NCI-H2227 (cell line): ENCODE results near the gene AK1.
A peak's percentile ranks its signal among the peaks of the same experiment; 100 is the strongest.
"Not testable (repeated sequence)": the region's sequence is repeated elsewhere in the genome, so short reads cannot be mapped to it uniquely, and the experiment has no call there.

Experiments
- DNase-seq: peaks from one replicate; lab custom pipeline; 2025; ENCODE audit not compliant: unreplicated experiment; lab: John Stamatoyannopoulos, UW

AK1 gene

DNA sequence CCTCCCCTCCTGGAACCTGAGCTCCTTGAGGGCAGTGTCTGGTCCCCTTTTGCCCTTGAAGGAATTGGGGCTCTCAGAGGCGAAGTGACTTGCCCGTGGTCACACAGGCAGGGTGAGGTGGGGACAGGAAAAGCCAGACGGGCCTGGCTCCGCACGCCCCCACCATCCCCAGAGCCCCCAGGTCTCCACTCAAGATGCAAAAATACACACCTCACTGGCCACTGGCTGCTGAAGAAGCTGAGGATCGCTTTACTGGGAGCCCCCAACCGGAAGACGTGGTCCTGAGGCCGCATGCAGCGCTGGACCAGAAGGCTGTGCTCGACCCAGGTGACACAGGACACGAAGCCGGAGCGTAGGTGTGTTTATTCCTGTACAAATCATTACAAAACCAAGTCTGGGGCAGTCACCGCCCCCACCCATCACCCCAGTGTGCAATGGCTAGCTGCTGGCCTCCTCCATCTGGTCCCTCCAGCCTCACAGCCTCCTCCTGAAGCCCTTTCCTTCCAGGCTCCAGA, 7.6 kb upstream of the AK1 start:
- no peak for DNase-seq

DNA sequence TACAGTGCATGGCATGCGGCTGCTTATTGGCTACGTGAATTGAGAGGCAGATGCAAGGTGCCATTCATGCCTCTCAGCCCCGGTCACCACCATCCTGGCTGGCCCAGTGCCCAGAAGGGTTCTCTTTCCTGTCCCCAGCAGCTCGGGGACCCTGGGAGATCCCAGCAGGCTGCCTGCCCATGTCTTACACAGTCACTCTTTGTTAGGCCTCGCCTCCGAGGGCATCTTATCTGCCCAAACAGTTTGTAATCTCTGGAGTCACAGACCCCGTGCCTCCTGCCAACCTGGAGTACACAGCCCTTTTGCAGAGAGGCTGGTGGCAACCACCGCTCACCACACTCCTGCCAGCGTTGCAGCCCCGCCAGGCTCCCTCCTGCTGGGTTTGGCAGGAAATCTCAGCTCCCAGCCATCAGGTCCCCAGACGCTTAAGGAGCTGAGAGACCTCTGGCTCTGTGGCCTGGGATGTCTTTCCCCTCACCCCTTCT, 7.0 kb upstream of the AK1 start:
- no peak for DNase-seq

DNA sequence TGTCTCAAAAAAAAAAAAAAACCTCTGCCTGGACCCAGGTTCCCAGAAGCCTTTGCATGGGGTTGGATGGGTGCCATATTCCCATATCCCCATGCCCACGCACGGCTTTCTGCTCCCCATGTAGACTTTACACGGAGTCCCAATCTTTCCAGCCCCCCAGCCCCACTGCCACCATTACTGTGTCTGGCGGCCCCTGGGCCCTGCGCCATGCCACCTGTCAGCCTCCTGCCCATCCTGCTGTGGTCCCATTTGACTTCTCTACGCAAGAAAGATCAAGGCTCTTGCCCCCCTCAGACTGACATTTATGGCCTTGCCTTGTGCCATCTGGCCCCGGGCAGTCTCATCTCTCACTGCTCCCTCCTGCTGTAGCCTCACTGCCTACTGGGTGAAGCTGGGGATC, 6.5 kb upstream of the AK1 start:
- DNase-seq: no peak

DNA sequence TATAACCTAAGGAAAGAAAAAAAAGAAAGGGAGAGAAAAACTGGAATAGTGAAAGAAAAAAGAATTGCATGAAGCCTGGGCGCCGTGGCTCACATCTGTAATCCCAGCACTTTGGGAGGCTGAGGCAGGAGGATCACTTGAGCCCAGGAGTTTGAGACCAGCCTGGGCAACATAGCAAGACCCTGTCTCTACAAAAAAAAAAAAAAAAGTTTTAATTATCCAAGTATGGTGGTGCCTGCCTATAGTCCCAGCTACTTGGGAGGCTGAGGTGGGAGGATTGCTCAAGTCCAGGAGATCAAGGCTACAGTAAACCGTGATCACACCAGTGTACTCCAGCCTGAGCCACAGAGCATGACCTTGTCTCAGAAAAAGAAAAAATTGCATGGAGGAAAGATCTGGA, 4.2 kb upstream of the AK1 start:
- DNase-seq: not testable (repeated sequence)

DNA sequence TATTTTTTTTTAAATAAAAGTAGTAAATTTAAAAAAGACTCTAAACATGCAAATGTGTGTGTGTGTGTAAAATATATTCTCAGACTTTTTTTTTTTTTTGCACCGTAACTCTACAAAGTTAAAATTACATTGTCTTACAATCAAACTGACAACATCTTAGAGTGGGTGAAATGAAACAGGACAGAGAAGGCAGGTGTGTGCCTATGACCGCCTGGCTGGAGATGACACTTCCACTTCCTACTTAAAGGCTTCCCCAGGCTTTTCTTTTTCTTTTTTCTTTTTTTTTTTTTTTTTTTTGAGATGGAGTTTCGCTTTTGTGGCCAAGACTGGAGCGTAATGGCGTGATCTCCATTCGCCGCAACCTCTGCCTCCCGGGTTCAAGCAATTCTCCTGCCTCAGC, 2.7 kb upstream of the AK1 start:
- DNase-seq: no peak

DNA sequence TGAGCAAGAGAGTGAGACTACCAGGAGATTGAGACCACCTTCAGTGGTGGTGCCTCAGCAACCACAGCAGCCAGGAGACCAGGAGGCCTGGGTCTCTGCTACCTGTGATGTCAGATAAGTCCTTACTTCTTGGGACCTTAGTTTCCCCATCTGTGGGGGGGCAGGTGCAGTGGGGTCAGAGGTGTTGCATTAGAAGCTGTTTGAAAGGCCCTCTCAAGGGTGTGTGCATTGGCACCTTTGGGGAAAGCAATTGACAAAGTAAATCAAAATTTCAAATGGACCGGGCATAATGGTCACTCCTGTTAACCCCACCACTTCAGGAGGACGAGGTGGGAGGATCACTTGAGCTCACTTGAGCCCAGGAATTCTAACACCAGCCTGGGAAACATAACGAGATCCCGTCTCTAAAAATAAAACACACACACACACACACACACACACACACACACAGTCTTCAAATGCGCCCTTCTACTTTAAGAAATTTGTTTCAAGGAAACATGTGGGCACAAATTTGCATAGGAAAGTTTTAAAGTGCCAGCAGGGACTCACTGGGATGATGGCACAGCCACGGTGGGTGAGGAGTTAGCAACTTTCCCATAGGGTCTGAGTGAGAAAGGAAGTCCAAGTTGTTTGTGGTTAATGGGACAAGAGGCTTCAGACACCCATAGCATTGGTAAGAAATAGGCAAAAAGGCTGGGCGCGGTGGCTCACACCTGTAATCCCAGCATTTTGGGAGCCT, 1.3 kb upstream of the AK1 start:
- no peak for DNase-seq

DNA sequence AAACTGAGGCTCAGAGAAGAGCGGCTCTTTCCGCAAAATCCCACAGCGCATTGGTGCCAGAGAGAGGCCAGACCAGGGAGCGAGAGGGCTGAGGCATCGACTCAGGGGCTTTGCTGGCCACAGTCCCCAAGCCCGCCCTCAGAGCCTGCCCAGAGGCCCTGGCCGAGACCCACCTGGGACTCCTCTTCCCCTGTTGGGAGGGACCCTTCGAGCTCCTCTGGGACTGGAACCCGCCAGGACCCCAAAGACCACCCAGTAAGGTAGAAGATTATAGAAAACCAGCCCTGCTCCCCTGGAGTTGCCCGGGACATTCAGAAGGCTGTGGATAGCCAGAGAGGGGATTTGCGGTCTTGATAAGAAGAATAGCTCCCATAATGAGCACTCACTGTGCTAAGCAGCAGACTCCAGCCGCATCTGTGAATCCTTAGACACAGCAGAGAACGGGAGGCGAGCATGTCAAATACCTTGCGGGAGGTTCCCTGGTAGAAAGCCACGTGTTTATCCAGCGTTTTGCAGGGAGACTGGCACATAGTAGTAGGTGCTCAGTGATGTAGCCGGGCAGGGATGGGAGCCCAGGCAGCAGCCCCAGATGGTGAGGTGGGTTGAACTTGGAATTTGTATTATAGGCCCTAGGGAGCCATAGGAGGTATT, 651 bp upstream of the AK1 start:
- DNase-seq: peak; percentile 34

DNA sequence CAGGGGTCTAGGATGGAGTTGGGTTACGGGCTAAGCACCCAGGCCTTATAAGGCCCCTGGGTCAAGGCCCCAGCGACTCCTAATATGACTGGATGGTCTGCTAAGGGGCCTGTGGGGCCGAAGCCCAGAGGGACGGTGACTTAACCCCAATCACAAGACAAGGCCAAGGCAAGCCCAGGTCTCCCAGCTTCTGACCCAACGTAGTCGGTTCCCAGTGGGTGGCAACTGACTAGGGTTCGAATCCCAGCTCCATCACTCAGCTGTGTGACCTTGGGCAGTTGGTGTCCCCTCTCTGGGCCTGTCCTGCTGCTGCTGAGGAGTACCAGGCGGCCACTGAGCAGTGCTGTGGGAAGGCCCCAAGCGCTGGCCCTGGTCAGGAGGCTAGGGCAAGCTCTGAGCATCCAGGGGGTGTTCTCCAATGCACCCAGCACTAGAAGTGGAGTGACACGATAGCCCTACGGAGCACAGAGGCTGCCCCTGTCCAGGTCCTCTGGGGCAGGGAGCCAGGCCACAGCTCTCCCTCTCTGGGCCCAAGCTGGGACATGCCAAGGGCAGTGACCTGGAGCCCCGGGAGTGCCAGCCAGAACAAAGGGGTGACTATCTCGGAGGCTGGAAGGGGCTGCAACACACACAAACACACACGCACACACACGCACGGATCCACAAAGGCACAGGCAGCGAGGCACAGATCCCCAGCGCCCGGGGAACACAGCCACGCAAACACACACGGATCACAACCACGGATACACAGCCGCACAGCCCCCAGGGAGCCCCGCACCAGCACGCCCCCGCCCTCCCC, 512 bp downstream of the AK1 start:
- no peak for DNase-seq

DNA sequence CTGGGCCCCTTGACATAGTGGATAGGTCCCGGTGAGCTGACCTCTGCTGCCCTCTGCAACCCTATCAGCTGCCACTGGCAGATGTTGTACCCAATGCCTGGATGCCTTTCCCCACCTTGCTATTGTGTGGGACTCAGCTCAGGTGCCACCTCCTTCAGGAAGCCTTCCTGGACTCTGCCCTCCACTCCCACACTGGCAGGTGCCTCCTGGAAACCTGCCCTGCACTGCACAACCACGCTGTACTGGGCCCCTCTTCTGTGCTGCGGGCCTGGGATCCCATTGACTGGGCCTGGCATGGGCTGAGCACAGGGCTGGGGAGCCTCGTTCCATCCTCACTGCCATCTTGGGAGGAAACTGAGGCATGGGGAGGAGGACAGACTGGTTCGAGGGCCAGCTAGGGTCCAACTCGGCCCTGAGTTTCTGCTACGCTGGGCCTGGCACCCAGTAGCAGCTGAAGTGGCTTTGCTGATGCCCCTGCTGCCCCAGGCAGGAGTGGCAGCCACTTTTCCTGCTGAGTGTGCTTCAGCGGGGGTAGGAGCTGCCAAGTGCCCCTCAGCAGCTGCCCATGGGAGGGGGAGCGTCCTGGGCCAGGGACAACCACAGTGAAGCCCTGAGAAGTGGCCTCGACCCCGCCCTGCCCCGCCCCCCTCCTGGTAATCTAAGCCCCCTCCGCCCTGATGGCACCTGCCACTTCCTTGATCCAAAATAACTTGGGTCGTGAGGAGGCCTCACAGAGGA, 1.3 kb downstream of the AK1 start:
- DNase-seq: no peak

DNA sequence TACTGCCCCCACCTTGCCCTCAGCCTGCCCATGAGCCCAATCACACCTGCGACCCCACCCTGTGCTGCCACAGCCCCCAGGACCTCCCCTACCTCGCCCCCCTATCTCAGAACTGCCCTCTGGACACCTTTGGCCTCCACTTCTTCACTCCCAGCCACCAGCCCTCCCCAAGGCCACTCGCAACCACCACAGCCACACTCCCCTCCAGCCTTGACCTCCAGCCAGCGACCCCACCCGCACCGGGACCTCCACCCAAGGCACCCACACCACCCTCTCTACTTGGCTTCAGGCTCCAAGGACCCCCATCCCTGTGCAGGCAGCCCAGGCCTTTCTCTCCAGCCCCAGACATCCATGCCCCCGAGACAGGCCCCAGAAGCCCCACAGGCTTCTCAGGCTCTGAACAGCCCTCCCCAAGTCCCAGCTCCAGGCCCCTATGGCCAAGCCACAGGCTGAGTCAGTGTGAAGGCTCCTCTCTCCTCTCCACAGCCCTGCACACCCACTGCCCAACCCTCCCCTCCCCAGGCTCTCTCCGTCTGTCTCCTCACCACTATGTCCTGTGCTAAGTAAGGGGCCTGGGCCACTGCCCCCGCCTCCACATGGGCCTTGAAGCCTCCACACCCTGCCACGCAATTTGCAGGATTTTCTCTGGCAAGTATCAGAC, 2.0 kb downstream of the AK1 start:
- DNase-seq: no peak

DNA sequence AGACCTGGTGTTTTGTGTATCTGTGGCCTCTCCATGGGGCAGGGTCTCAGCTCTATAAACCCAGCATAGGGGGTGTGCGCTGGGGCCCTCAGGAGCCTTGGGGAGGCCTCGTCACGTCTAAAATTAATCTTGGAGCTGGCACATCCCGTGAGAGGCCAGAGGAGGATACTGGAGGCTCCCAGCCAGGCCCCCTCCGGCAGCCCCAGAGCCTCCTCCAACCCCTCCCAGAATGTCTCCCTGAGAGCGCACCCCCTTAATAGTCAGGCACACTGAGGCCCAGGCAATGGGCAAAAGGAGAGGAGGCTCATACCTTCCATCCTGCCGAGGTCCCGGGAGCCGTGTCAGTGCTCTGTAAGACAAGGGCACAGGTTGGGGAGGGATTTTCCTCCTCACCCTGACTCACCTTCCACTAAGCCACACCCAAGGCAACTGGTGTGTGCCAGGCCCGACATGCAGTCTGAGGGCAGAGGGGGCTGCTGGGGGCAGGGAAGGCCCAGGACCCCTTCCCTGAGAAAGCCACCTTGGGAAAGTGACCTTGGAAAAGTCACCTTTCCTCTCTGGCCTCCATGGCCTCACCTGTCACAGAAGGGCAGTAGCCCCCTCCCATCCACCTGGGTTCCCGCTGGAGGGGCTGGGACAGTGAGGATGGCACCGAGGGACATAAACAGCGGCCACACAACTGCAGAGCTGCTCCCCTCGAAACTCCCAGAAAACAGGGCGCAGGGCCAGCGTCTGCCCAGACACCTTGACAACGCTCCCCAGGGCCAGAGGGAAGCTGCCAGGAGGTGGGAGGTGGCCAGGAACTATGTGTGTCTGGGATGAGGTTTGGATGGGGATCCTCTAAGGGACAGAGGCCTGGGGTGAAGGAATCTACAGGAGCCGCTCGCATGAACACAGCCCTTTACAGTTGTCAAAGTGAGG, 2.9 kb downstream of the AK1 start:
- no peak for DNase-seq

DNA sequence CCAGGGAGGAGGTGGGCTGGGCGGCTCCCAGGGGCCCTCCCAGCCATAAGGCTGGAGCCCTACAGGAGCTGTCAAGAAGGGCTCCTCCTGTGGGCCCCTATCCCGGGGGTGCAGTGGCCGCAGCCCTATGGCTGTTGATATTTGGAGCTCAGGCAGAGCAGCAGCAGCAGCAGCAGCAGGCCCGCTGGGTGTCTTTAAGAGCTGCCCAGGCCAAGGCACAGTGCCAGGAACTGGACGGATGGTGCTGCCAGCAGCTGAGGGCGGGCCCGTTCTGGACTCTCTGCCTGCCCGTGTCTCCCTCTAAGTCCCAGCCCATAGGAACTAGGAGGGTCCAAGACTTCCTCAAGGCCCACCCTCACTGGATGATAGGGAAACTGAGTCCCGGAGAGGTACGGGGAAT, 3.6 kb downstream of the AK1 start:
- no peak for DNase-seq

DNA sequence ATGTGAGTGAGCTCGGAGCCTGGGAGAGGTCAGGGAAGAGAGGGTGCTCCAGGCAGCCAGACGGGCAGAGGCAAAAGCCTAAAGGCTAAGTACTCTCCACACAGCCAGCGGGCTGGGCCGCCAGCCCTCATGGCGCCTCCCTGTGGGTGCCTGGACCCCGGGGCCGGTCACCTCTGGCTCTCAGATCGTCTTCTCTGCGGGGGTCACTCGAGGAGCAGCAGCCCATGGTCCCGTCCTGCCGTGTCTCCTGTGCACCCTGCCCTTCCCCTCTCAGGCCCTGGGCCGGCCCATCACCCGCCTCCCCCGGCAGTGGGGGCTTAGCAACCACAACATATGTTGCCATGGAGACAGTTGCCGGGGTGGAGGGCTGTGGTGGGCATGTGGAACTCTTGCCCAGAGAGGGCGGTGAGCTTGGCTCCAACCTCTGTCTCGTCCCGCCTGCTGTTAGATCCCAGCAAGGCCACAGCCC, 4.2 kb downstream of the AK1 start:
- peak; percentile 36 for DNase-seq

DNA sequence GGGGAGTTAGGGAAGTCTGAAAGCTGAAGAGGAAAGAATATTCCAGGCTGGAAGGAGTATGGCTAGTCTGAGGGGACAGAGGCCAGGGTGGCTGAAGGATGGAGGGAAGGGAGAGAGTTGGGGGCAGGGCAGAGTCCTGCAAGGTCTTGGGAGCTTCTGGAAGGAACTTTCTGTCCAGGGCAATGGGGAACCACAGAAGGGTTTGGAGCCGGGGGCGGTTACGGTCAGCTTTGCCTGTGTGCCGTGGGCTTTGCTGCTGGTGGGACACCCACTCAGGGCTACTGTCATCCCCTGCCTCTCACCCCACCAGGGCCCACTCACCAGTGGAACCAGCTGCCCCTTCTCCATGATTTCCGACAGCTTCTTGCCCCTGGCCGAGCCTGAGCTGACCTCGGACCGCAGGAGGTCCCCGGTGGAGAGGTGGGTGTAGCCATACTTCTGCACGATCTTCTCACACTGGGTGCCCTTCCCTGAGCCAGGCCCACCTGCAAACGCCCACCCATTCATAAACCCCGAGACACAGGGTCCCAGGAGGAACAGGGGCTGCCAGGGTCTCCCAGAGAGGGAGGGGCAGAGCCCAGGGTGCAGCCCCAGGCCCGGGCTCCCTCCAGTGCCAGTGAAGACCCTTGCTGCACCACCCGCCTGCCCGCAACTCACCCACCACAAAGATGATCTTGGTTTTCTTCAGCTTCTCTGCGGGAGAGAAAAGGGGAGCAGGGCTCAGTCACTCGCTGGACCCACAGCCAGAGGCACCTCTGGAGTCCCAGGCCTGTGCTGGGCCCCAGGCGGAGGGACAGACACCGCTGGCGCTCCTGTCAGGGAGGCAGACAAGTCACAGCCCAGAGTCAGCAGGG, 4.9 kb downstream of the AK1 start:
- DNase-seq: no peak

DNA sequence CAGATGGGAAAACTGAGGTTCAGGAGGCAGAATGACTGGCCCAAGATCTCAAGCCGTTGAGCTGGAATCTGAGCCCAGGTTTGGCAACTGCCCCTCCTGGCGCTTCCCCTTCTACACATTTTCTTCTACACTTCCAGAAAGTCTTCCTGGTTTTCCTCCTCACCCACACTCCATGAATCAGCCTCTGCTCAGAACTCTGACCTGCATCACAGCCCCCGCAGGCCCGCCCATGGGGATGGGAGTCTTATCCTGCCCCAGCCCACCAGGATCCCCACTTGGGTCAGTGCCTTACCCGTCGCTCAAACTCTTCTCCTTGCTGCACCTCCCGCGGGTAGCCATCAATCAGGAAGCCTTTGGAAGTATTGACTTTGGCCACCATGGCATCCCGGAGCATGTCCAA, 5.9 kb downstream of the AK1 start:
- no peak for DNase-seq

DNA sequence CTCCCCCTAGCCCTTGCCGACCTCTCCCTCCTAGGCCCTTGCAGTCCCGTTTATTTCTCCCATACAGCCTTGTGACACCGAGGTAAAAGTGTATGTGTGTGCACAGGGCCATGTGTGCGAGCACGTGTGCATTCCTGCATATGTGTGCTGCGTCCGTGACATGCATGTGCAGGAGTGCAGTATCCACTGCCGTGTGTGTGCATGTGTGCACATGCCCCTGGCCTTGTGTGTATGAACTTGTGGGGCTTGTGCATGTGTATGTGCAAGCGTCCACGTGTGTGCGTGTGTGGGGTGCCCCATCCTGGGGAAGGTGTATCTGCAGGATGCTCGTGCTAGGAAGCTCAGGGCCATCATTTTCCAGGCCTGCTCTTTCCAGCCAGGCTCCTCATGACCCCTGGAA, 6.6 kb downstream of the AK1 start:
- no peak for DNase-seq

DNA sequence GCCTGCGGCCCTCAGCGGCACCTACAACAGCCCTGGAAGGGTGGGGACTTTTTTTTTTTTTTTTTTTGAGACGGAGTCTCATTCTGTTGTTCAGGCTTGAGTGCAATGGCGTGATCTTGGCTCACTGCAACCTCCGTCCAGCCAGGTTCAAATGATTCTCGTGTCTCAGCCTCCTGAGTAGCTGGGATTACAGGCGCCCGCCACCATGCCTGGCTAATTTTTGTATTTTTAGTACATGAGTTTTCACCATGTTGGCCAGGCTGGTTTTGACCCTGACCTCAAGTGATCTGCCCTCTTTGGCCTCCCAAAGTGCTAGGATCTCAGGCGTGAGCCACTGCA, 7.4 kb downstream of the AK1 start:
- not testable (repeated sequence) for DNase-seq

DNA sequence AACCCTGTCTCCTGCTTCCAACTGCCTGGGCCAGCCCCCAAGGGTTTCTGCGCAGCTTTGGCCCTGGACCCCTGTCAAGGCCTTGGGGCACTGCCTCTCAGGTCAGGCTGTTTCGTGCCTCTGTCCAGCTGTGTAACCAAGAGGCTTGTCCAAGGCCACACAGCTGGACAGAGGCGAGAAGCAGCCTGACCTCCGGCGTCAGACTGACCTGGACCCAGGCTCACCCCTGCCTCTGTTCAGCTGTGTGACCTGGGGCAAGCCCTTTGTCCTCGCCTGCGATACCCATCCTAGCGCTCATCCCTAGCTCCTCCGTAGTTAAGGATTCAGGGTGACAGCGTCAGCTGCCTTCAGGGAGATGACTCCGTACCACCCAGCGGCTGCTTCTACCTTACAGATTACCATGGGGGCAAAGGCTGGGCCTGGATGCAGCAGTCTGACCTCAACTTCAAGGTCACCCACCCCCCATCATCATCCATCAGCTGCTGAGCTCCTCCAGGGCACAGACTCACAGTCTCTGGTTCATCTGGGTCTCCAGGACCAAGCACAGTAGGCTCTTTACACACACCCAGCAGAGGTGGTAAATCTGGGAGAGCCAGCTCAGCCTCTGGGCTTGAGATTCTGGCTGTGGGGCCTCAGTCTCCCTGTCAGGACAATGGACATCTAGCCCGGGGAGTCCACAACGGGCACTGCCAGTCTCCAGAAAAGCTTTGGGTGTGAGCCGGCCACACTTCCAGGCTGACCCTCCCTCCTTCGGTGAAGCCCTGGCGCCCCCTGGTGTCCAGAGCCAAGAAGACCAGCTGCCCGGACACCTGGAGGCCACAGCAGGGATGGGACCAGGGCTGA, 7.9 kb downstream of the AK1 start:
- DNase-seq: peak; percentile 84
